Trophoblast cell (in vitro differentiated cells and primary cell): ENCODE results near the gene ATXN2L.

ENCODE experiments used
- DNase-seq, 2 donors: peaks; one replicate each; pipeline ENCODE4 v3.0.0-alpha.2; 2016
- H2AFZ ChIP-seq: 2 replicates; pipeline ENCODE4 v1.6.1; 2013; ENCODE audit warnings: low read length, moderate library complexity, mild to moderate bottlenecking; ENCODE audit not compliant: insufficient read depth, poor library complexity
- H2AK5ac ChIP-seq: 2 replicates; pipeline ENCODE4 v1.6.1; 2013; ENCODE audit warnings: mild to moderate bottlenecking, low read length
- H2BK120ac ChIP-seq: 2 replicates; pipeline ENCODE4 v1.6.1; 2013; ENCODE audit warnings: low read length, mild to moderate bottlenecking, moderate library complexity; ENCODE audit not compliant: insufficient read depth, poor library complexity
- H2BK12ac ChIP-seq: 2 replicates; pipeline ENCODE4 v1.6.1; 2013; ENCODE audit warnings: mild to moderate bottlenecking, low read length, moderate library complexity
- H2BK5ac ChIP-seq: 2 replicates; pipeline ENCODE4 v1.6.1; 2013; ENCODE audit warnings: low read length, low read depth, moderate library complexity, mild to moderate bottlenecking; ENCODE audit not compliant: poor library complexity
- H3K14ac ChIP-seq: 2 replicates; pipeline ENCODE4 v1.6.1; 2013; ENCODE audit warnings: mild to moderate bottlenecking, low read length
- H3K18ac ChIP-seq: 2 replicates; pipeline ENCODE4 v1.6.1; 2013; ENCODE audit warnings: mild to moderate bottlenecking, low read length
- H3K23ac ChIP-seq: 2 replicates; pipeline ENCODE4 v1.6.1; 2013; ENCODE audit warnings: low read length
- H3K27ac ChIP-seq: 2 replicates; pipeline ENCODE4 v1.5.1; 2013; ENCODE audit warnings: low read depth, mild to moderate bottlenecking, inconsistent platforms, low read length, moderate library complexity
- H3K27me3 ChIP-seq: 2 replicates; pipeline ENCODE4 v1.6.1; 2013; ENCODE audit warnings: inconsistent platforms, mild to moderate bottlenecking, low read length, moderate library complexity; ENCODE audit not compliant: insufficient read depth
- H3K36me3 ChIP-seq, 2 experiments: 1 replicate in 1 of 2; 2 replicates in 1 of 2; pipeline ENCODE4 v1.6.1; 2013; ENCODE audit warnings: low read length in 2 of 2, mild to moderate bottlenecking in 2 of 2, moderate library complexity in 1 of 2; ENCODE audit not compliant: insufficient read depth in 2 of 2, control insufficient read depth in 1 of 2
- H3K4ac ChIP-seq: 2 replicates; pipeline ENCODE4 v1.6.1; 2013; ENCODE audit warnings: low read depth, mild to moderate bottlenecking, low read length, moderate library complexity
- H3K4me1 ChIP-seq, 2 experiments: 1 replicate in 1 of 2; 2 replicates in 1 of 2; pipeline ENCODE4 v1.6.1; 2013; ENCODE audit warnings: low read length in 2 of 2, mild to moderate bottlenecking in 2 of 2, moderate library complexity in 1 of 2; ENCODE audit not compliant: insufficient read depth in 2 of 2, control insufficient read depth in 1 of 2
- H3K4me2 ChIP-seq: 2 replicates; pipeline ENCODE4 v1.6.1; 2013; ENCODE audit warnings: inconsistent platforms, mild to moderate bottlenecking, low read length, moderate library complexity
- H3K4me3 ChIP-seq: 2 replicates; pipeline ENCODE4 v1.5.1; 2013; ENCODE audit warnings: mild to moderate bottlenecking, low read depth, low read length, inconsistent platforms
- H3K79me1 ChIP-seq: one replicate; pipeline ENCODE4 v1.6.1; 2013; ENCODE audit warnings: low read length
- H3K79me2 ChIP-seq: 2 replicates; pipeline ENCODE4 v1.6.1; 2013; ENCODE audit warnings: low read length, mild to moderate bottlenecking; ENCODE audit not compliant: control insufficient read depth, insufficient read depth, poor library complexity
- H3K9ac ChIP-seq: 2 replicates; pipeline ENCODE4 v1.6.1; 2013; ENCODE audit warnings: mild to moderate bottlenecking, low read length
- H3K9me3 ChIP-seq: 2 replicates; pipeline ENCODE4 v1.6.1; 2013; ENCODE audit warnings: low read depth, mild to moderate bottlenecking, control low read depth, inconsistent platforms, low read length; ENCODE audit not compliant: insufficient read depth
- H4K12ac ChIP-seq: 2 replicates; pipeline ENCODE4 v1.6.1; 2013; ENCODE audit warnings: low read depth, mild to moderate bottlenecking, low read length, moderate library complexity
- H4K8ac ChIP-seq: 2 replicates; pipeline ENCODE4 v1.6.1; 2013; ENCODE audit warnings: low read depth, mild to moderate bottlenecking, low read length, moderate library complexity
- H4K91ac ChIP-seq: one replicate; pipeline ENCODE4 v1.6.1; 2013; ENCODE audit warnings: low read depth, mild to moderate bottlenecking, low read length, moderate library complexity
- WGBS: extraction: QIAGEN DNeasy Blood & Tissue Kit; methylation state at CpG from one replicate; pipeline ENCODE4 v1.1.7; 2013; ENCODE audit warnings: missing lambda C conversion rate; ENCODE audit not compliant: insufficient read length, insufficient coverage; ENCODE audit errors: extremely low coverage; 5-methylcytosine and 5-hydroxymethylcytosine counted together

ATXN2L gene

DNA sequence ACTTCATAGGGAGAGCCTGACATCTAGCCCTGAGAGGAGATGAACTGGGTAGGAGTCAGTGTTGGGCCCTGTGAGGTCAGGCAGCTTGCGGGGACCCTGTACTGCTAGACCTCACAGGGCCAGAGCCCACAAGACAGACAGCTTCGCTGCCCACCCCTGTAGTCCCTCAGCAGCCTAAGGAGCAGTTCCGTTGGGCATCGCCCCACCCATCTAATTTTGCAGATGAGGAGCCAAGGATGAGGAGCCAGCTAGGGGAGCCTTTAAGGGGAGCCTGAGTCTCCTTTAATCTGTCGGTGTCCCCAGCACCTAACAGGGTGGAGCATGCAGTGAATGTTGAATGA lies 24.1 kb downstream of the ATXN2L start:
- peaks cover 6 to 16% of the 10 kb centered on the region in 2 experiments for H3K4me1 ChIP-seq
- WGBS = no CpG with 5 or more reads among the region's 5 CpGs
- DNase-seq = no peak
- H3K14ac ChIP-seq = peak overlapping the region; percentile 64
- H3K79me2 ChIP-seq = peaks cover 10% of the 10 kb centered on the region
- H2BK5ac ChIP-seq = no peak overlapping the region
- H2BK12ac ChIP-seq = no peak overlapping the region
- H2AK5ac ChIP-seq = peak overlapping the region; percentile 13
- H4K12ac ChIP-seq = peak overlapping the region; percentile 50
- peaks cover 28 to 33% of the 10 kb centered on the region in 2 experiments for H3K36me3 ChIP-seq
- peak overlapping the region; percentile 82 for H2AFZ ChIP-seq
- no peak overlapping the region for H3K23ac ChIP-seq
- H4K8ac ChIP-seq = peak overlapping the region; percentile 86
- no peak overlapping the region for H2BK120ac ChIP-seq
- peaks cover 9% of the 10 kb centered on the region for H3K79me1 ChIP-seq
- peak overlapping the region; percentile 63 for H3K4me2 ChIP-seq
- peak overlapping the region; percentile 19 for H3K4ac ChIP-seq
- no peaks in the 10 kb centered on the region for H3K9me3 ChIP-seq
- no peak overlapping the region for H3K18ac ChIP-seq
- H3K4me3 ChIP-seq = peak overlapping the region; percentile 81
- peak overlapping the region; percentile 70 for H4K91ac ChIP-seq
- H3K27me3 ChIP-seq = no peaks in the 10 kb centered on the region
- H3K9ac ChIP-seq = peak overlapping the region; percentile 95
- no peak overlapping the region for H3K27ac ChIP-seq

DNA sequence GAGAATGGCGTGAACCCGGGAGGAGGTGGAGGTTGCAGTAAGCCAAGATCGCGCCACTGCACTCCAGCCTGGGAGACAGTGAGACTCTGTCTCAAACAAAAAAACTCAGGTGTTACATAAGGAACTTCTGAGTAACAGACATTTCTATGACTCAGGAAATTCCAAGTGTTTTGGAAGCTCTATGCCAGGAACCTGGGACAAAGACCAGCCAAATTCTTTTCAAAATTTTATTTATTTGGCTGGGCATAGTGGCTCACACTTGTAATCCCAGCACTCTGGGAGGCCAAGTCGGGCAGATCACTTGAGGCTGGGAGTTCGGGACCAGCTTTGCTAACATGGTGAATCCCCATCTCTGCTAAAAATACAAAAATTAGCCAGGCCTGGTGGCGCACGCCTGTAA lies 35.6 kb downstream of the ATXN2L start:
- no peaks in the 10 kb centered on the region for H3K36me3 ChIP-seq
- H3K4me3 ChIP-seq = no peak overlapping the region
- no peak overlapping the region for H3K9ac ChIP-seq
- H4K12ac ChIP-seq = no peak overlapping the region
- peaks cover 0 to 2% of the 10 kb centered on the region in 2 experiments for H3K4me1 ChIP-seq
- no peak overlapping the region for H2AFZ ChIP-seq
- H2AK5ac ChIP-seq = no peak overlapping the region
- WGBS = no CpG with 5 or more reads among the region's 8 CpGs
- no peak overlapping the region for H3K27ac ChIP-seq
- no peak overlapping the region for H3K4me2 ChIP-seq
- H3K4ac ChIP-seq = no peak overlapping the region
- no peaks in the 10 kb centered on the region for H3K9me3 ChIP-seq
- H4K91ac ChIP-seq = no peak overlapping the region
- H3K18ac ChIP-seq = no peak overlapping the region
- H2BK120ac ChIP-seq = no peak overlapping the region
- H3K27me3 ChIP-seq = no peaks in the 10 kb centered on the region
- no peak overlapping the region for H2BK12ac ChIP-seq
- no peak overlapping the region for H3K23ac ChIP-seq
- H3K79me1 ChIP-seq = peaks cover 2% of the 10 kb centered on the region
- H2BK5ac ChIP-seq = no peak overlapping the region
- no peak overlapping the region for H4K8ac ChIP-seq
- no peak overlapping the region for H3K14ac ChIP-seq
- peaks cover under 1% of the 10 kb centered on the region for H3K79me2 ChIP-seq
- DNase-seq = peak; percentile 26 to 86

DNA sequence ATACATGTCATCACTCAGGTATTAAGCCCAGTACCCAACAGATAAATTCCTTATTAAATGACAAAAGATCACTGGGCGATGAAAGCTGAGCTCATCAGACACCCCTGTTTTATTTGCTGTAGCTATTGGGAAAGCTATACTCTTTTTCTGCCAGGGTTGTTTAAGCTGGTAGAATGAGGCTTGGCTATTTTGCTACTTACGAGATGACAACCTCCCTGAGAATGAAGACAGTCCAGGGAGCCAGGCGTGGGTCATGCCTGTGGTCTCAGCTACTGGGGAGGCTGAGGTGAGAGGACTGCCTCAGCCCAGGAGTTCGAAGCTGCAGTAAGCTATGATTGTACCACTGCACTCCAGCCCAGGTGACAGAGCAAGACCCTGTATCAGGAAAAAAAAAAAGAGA lies 36.5 kb downstream of the ATXN2L start:
- Histone ChIP-seq H3K79me1 (peaks cover 6% of the 10 kb centered on the region), H3K79me2 (peaks cover 9% of the 10 kb centered on the region), H2BK5ac (no peak overlapping the region), H3K9me3 (no peaks in the 10 kb centered on the region), H3K4me3 (no peak overlapping the region), H4K12ac (no peak overlapping the region), H3K9ac (no peak overlapping the region), H3K27ac (no peak overlapping the region), H4K8ac (no peak overlapping the region), H3K4me1 (peaks cover 2% of the 10 kb centered on the region in 2 experiments), H3K4ac (no peak overlapping the region), H3K36me3 (no peaks in the 10 kb centered on the region), H2BK12ac (no peak overlapping the region), H3K27me3 (no peaks in the 10 kb centered on the region), H4K91ac (no peak overlapping the region), H3K18ac (no peak overlapping the region), H3K4me2 (no peak overlapping the region), H2BK120ac (no peak overlapping the region), H2AFZ (no peak overlapping the region), H2AK5ac (no peak overlapping the region), H3K14ac (no peak overlapping the region), H3K23ac (no peak overlapping the region)
- no CpG with 5 or more reads among the region's 4 CpGs for WGBS
- DNase-seq = peak; percentile 51 to 61

- H3K23ac ChIP-seq = no peak overlapping the region
These were observed 41.4 kb downstream of the ATXN2L start for GRCh38 chr16:28863929-28864793.

More at GRCh38 chr16:28863929-28864793, 41.4 kb downstream of the ATXN2L start:
- Histone ChIP-seq H2BK120ac (peak overlapping the region; percentile 31), H4K12ac (peak overlapping the region; percentile 93), H3K4me2 (peak overlapping the region; percentile 81), H3K27me3 (no peaks in the 10 kb centered on the region), H3K79me2 (peaks cover 10% of the 10 kb centered on the region), H3K9me3 (no peaks in the 10 kb centered on the region), H2BK12ac (no peak overlapping the region), H3K4me1 (peaks cover 4% of the 10 kb centered on the region in 2 experiments), H2AK5ac (peak overlapping the region; percentile 33), H3K27ac (peak overlapping the region; percentile 8), H3K36me3 (peaks cover 26 to 29% of the 10 kb centered on the region in 2 experiments), H3K4me3 (peak overlapping the region; percentile 92), H3K4ac (peak overlapping the region; percentile 84), H2BK5ac (peak overlapping the region; percentile 95), H3K14ac (peak overlapping the region; percentile 59), H4K8ac (peak overlapping the region; percentile 99), H3K9ac (peak overlapping the region; percentile 61), H2AFZ (peak overlapping the region; percentile 75), H3K79me1 (peaks cover 6% of the 10 kb centered on the region), H3K18ac (peak overlapping the region; percentile 21), H4K91ac (peak overlapping the region; percentile 89)
- DNase-seq = peak in 1 of 2 donors; percentile 32
- no CpG with 5 or more reads among the region's 42 CpGs for WGBS
